AG08396 (cell line): ENCODE results near the gene OTOL1.
"Not testable (repeated sequence)": the region's sequence is repeated elsewhere in the genome, so short reads cannot be mapped to it uniquely, and the experiment has no call there.

ENCODE experiments used
- DNase-seq: peaks from one replicate; pipeline ENCODE4 v3.0.0; 2012; ENCODE audit warnings: low spot score, mixed read lengths

The OTOL1 gene

DNA sequence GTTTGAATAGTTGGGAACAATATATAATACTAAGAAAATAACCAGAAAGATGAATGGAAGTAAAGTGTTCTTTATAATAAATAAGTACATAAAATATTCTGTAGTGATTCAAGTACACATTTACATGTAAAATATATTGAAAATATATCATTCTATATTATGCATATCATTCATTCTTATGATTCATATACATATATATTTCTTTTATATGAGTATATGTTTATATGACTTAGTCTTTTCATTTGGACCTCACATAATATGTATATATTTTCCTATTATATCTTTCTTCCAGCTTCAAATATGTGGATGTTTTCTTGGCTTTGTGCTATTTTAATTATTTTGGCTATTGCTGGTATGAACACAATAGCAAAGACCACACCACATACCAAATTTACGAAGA, at the start of gene OTOL1:
Gene OTOL1, plus strand, starts transcription at position 301 of the 400 bp plus-strand sequence. Its CDS starts 0 bp downstream, at position 301.
- DNase-seq: no peak

GRCh38 chr3:161449785-161450184, 46.8 kb upstream of the OTOL1 start:
- no peak for DNase-seq

- DNase-seq: no peak
Observed at GRCh38 chr3:161452179-161452578, 44.4 kb upstream of the OTOL1 start.

GRCh38 chr3:161454615-161455014, 42.0 kb upstream of the OTOL1 start:
- DNase-seq: no peak

DNA sequence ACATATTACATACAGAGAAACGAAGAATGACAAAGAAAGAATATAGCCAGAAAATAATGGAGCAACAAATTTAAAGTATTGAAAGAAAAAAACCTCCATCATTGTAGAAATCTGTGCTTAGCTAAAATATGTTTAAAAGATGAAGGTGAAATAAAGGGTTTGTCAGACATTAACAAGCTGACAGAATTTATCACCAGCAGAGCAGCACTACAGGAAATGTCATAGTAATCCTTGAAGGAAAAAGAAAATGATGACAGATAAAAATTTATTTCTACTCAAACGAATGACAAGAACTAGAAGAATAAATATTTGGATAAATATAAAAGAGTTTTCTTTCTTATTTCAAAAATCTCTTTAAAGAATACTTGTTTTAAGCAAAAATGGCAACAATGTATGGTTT, 40.6 kb upstream of the OTOL1 start:
- no peak for DNase-seq

GRCh38 chr3:161462138-161462537, 34.5 kb upstream of the OTOL1 start:
- no peak for DNase-seq

- DNase-seq: no peak
Observed at GRCh38 chr3:161471211-161471610, 25.4 kb upstream of the OTOL1 start.

DNA sequence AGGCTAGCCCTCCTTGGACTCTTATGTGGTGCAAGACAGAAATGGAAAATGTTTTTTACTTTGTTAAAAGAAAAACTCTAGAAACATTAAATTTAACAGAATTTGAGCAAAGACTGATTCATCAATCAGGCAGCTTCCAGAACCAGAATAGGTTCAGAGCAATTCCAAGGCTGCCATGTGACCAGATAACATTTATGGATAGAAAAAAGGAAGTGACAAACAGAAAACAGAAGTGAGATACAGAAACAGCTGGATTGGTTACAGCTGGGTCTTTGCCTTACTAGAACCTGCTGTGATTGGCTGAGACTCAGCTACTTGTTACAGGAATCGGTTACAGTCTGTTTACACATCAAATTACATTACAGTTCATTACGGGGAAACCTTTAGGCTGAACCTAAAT, 22.5 kb upstream of the OTOL1 start:
- no peak for DNase-seq

GRCh38 chr3:161474741-161475140, 21.9 kb upstream of the OTOL1 start:
- DNase-seq: no peak

- DNase-seq: no peak
Observed at GRCh38 chr3:161475206-161475605, 21.4 kb upstream of the OTOL1 start.

GRCh38 chr3:161475905-161476304, 20.7 kb upstream of the OTOL1 start:
- no peak for DNase-seq

GRCh38 chr3:161484226-161484625, 12.4 kb upstream of the OTOL1 start:
- DNase-seq: no peak

GRCh38 chr3:161488284-161488683, 8.3 kb upstream of the OTOL1 start:
- DNase-seq: not testable (repeated sequence)

GRCh38 chr3:161489395-161489794, 7.2 kb upstream of the OTOL1 start:
- DNase-seq: no peak

DNA sequence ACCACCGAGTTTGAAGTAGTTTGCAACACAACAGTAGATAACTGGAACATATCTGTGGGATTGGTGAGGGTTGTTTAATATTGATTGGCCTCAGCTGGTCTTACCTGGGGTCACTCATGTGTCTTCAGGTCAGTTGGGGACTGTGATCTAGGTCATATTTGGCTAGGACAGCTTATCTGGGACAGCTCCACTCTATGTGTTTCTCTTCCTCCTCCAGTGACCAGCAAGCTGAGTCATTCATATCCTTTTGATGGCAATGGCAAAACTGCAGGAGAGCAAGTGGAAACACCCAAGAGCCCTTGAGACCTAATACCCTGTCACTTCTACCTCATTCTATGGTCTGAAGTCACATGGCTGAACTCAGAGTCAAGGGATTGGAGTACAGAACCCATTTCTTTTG, 5.8 kb upstream of the OTOL1 start:
- not testable (repeated sequence) for DNase-seq

DNA sequence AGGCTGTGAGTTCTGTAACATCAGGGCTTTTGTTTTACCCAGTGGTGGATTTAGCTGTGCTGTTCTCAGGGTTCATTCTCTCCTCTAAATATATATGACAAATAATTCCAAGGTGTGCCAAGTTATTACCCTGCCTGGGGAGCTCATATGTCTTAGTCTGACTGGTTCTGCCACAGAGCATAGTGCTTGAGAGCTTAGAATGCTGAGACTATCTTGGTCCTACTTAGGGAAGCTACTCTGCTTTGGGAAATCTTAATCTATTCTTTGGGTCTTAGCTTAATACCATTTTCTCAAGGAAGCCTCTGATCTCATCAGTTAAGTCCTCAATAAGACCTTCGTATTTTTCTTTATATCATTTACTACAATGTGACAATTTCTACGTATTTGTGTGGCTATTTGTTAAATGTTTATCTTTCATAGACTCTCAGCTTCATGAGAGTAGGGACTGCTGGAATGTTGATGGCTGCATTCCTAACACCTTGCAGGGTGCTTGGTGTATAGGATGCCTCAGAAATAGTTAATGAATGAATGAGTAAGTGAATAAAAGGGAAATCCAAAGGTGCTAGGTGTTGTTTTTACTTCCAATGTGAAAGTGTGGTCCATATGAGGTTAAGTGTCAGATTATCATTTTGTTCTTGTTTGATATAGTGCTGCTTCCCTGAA, 1.8 kb downstream of the OTOL1 start:
- no peak for DNase-seq

DNA sequence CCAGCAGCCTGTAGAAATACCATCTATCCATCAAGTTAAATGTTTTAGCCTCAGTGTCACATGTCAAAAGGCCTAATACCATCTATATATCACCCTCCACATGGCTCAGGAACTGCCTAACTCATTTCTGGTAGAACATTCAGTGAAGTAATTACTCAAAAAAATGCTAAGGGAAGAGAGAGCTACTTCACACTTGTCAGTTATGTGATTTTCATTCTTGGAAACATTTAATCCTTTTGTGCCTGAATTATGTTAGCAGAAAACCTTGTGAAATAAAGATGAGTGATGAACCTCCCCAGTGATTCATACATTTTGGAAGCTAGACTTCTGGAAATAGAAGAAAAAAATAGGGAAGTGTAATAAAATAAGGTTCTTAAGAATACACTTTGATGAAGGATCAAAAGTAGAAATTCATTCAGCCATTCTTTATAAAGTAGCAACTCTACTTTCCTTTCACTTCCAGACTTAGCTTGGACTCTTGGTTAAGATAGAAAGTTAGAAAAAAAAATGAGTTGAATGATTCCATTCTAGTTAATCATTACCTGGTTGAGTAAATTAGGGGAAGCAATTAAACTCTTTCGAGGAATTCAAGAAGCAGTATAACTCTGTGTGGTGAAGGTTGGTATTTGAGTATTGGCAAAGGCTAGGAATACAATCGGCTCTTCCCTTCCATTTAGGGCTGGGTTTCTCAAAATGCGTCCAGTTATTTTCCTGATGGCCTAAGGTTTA, 3.6 kb downstream of the OTOL1 start:
- DNase-seq: no peak

- DNase-seq: no peak
Observed at GRCh38 chr3:161503271-161503670, 6.7 kb downstream of the OTOL1 start.

- no peak for DNase-seq
Observed at GRCh38 chr3:161508852-161509477, 12.4 kb downstream of the OTOL1 start.

GRCh38 chr3:161510510-161511260, 14.1 kb downstream of the OTOL1 start:
- DNase-seq: no peak

DNA sequence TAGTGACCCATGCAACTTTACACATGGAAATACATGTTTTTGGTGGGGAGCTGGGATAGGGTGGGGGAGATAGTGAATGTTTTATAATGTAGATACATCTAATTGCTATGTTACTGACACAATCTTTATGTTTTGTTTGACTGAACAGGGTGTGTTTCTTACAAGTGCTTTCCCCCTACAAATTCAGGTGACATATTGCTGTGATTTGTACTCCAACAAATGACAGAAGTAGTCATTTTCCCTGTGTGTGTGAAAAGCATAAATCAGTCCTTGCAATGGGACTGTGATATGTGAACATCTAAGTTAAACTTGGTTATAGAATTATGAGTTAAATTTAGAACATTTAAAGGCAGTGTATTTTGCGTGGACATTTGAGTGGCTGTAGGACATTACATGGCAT, 27.3 kb downstream of the OTOL1 start:
- DNase-seq: no peak

DNA sequence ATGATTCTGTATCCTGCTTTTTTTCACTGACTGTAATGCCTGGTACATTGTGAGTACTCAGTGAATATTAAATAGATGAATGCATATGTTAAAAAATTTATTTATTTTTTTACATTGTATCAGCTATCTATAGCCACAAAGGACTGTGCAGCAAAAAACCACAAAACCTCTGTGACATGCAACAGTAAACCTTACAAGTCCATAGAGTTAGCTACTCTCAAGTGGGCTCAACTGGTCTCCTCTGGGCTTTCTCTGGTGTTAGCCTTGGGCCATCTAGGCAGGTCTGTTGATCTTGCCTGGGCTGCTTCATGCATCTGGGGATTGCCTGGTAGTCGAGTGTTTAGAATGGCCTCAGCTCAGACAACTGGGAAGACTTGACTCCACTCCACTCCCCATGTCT, 35.3 kb downstream of the OTOL1 start:
- DNase-seq: no peak

GRCh38 chr3:161540594-161540993, 44.0 kb downstream of the OTOL1 start:
- DNase-seq: no peak
